Bronchial epithelial cell (primary cell): ENCODE data around the gene CSNK1D. TPM values are rescaled to one million over a fixed set of nuclear protein-coding genes. Genes with fewer than 3 reads are reported as not detected.

ENCODE experiments used
- DNase-seq: peaks from one replicate; pipeline ENCODE4 v3.0.0-alpha.2; 2010; ENCODE audit warnings: low read depth
- FAIRE-seq: peaks from 2 replicates; lab custom pipeline; 2011; peaks lifted over from hg19 to GRCh38; lab: Jason Lieb, UNC
- H3K27me3 ChIP-seq: 2 replicates; pipeline ENCODE4 v1.5.1; 2011; ENCODE audit warnings: low read length; ENCODE audit not compliant: control insufficient read depth, insufficient read depth
- H3K36me3 ChIP-seq: 2 replicates; pipeline ENCODE4 v1.5.1; 2011; ENCODE audit warnings: low read length; ENCODE audit not compliant: control insufficient read depth, insufficient read depth
- H3K4me3 ChIP-seq: 2 replicates; pipeline ENCODE4 v1.5.1; 2011; ENCODE audit warnings: mild to moderate bottlenecking, low read depth, low read length, control low read depth
- CTCF ChIP-seq: IDR thresholded peaks from 2 replicates; pipeline ENCODE4 v1.5.1; 2011; ENCODE audit warnings: mild to moderate bottlenecking, moderate library complexity, low read length, control low read depth, inconsistent platforms; ENCODE audit not compliant: insufficient read depth, severe bottlenecking
- total RNA-seq: library from RNA; depleted of rRNA; stranded (reverse); fragments of >200 nt; gene quantifications from 2 replicates; pipeline ENCODE4 v1.2.1, GENCODE V29; 2014

The CSNK1D gene
- total RNA-seq, 1 donor from 2014 or later = 72.4 TPM

GRCh38 chr17:82287868-82288801 lies 14.6 kb upstream of the CSNK1D start:
- peak; percentile 13 for FAIRE-seq

DNA sequence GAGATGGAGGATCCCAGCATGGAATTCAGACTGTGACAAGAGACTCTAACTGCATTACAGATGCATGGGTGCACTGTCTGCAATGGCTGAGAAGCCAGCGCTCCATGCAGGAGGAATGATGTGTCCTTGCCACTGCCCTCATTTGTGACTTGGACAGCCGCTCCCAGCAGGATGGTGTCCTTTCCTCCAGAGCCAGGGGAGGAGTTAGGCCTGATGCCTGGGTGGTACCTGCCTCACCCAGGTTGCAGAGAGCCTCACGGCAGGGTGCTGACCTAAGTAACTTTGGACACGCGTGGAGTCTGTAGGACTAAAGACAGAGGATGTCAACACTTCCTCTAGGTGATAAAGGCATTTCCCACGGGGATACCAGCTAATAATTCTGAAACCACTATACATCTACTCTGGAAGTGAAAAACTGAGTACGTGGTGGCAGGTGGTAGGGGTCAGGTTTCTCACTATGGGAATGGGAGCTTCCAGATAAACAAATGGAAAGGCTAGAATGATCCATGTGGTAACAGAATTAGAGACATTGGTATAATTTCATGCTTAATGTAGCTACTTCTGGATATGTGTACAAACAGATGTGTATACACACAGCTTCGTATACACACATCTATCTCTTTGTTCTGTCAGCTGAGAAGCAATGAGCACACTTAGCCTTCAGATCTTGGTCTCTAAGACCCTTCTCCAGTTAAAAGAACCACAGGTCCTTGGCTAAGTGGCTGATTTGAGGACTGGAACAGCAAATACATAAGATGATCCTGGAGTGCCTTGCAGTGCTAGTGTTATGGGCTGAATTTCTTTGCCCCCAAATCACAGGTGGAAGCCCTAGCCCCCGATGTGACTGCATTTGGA lies 13.7 kb upstream of the CSNK1D start:
- FAIRE-seq (no peak), DNase-seq (no peak)
- no peaks in the 10 kb centered on the region for H3K36me3 ChIP-seq
- H3K27me3 ChIP-seq = no peaks in the 10 kb centered on the region
- no peak overlapping the region for H3K4me3 ChIP-seq
- TF ChIP-seq CTCF = no peak

More at GRCh38 chr17:82287868-82288801, 14.6 kb upstream of the CSNK1D start:
- Histone ChIP-seq H3K4me3 (no peak overlapping the region), H3K36me3 (no peaks in the 10 kb centered on the region), H3K27me3 (no peaks in the 10 kb centered on the region)
- no peak for TF ChIP-seq CTCF
- DNase-seq = peak; percentile 94

DNA sequence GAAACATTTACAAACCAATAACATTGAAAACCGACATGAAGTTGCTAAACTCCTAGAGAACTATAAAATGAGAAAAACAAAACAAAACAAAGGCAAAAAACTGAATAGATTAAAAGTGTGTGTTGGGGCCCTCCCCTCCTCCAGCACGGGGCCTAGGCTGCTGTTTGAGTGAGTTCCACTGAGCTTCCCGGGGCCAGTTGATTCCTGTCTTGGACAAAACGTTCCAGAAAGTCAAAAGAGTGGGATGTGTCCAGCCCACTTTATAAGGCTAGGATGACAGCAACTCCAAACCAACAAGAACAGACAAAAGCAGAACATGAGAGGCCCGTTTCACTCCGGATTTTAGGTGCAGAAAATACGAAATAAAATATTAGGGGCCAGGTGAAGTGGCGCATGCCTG lies 11.6 kb upstream of the CSNK1D start:
- no peak overlapping the region for H3K4me3 ChIP-seq
- TF ChIP-seq CTCF = no peak
- no peaks in the 10 kb centered on the region for H3K27me3 ChIP-seq
- DNase-seq (peak; percentile 70), FAIRE-seq (no peak)
- no peaks in the 10 kb centered on the region for H3K36me3 ChIP-seq

GRCh38 chr17:82283208-82283749 lies 9.8 kb upstream of the CSNK1D start:
- DNase-seq = peak; percentile 82
- Histone ChIP-seq H3K27me3 (no peaks in the 10 kb centered on the region), H3K4me3 (no peak overlapping the region), H3K36me3 (no peaks in the 10 kb centered on the region)
- no peak for TF ChIP-seq CTCF
- FAIRE-seq = no peak

DNA sequence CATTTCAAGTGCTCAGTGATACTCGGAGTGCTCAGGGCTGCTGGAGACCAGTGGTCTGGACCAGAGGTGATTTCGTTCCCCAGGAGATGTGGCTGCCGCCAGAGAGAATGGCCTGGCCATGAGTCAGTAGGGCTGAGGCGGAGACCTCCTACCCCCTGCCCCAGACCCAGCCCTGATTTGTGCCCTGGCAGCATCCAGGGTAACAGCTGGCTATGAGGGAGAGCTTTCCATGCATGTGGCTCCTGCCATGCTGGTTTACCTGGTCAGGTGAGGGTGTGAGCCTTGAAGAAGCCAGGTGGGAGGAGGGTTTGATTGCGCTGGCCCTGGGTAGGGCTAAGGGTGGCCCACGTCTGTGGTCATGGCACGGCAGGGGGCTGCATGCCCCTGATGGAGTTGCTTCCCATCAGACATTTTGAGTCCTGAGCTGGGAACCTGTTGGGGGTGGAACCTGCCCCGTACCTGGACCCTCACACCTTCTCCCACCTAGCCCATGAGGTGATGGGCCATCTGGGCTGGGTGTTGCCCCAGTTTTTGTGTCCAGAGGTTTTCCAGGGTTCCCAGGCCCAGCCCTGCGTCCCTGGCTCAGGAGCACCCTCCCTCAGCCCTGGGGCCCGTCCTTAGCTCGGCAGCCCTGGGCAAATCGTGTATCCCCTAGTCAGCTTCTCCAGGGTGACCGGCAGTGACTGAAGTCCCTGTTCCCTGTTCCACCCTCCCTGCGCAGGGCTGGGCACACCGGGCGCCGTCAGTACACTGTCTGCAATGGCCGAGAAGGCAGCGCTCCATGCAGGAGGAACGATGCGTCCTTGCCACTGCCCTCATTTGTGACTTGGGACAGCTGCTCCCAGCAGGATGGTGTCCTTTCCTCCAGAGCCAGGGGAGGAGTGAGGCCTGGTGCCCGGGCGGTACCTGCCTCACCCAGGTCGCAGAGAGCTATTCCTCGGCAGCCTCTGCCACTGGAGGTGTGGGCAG lies 9.0 kb upstream of the CSNK1D start:
- H3K27me3 ChIP-seq = no peaks in the 10 kb centered on the region
- no peaks in the 10 kb centered on the region for H3K36me3 ChIP-seq
- TF ChIP-seq CTCF = no peak
- FAIRE-seq (no peak), DNase-seq (no peak)
- no peak overlapping the region for H3K4me3 ChIP-seq
